DMS 273 treated with DMSO at 0.1 percent for 48 hours (cell line): ENCODE results near the gene PCNX3.

Source experiments
- DNase-seq: peaks from one replicate; lab custom pipeline; 2025; lab: John Stamatoyannopoulos, UW

The PCNX3 gene

GRCh38 chr11:65640483-65641296, 25.1 kb downstream of the PCNX3 start:
- no peak for DNase-seq

GRCh38 chr11:65641297-65642013, 25.9 kb downstream of the PCNX3 start:
- DNase-seq = no peak

- DNase-seq = no peak
Observed at GRCh38 chr11:65642014-65642671, 26.6 kb downstream of the PCNX3 start.

- no peak for DNase-seq
Observed at GRCh38 chr11:65643971-65644370, 28.4 kb downstream of the PCNX3 start.

GRCh38 chr11:65644837-65645236, 29.3 kb downstream of the PCNX3 start:
- no peak for DNase-seq

GRCh38 chr11:65645710-65646109, 30.1 kb downstream of the PCNX3 start:
- DNase-seq = no peak

GRCh38 chr11:65646288-65646957, 30.8 kb downstream of the PCNX3 start:
- no peak for DNase-seq

- no peak for DNase-seq
Observed at GRCh38 chr11:65646958-65647701, 31.6 kb downstream of the PCNX3 start.

- DNase-seq = no peak
Observed at GRCh38 chr11:65648997-65649493, 33.5 kb downstream of the PCNX3 start.

- no peak for DNase-seq
Observed at GRCh38 chr11:65649656-65650546, 34.3 kb downstream of the PCNX3 start.

GRCh38 chr11:65650547-65651338, 35.2 kb downstream of the PCNX3 start:
- no peak for DNase-seq

- no peak for DNase-seq
Observed at GRCh38 chr11:65651339-65651588, 35.7 kb downstream of the PCNX3 start.

- no peak for DNase-seq
Observed at GRCh38 chr11:65651589-65652510, 36.3 kb downstream of the PCNX3 start.

GRCh38 chr11:65652511-65653228, 37.1 kb downstream of the PCNX3 start:
- peak; percentile 15 for DNase-seq

- DNase-seq = no peak
Observed at GRCh38 chr11:65653229-65654225, 38.0 kb downstream of the PCNX3 start.
